Mononuclear cell (primary cell): ENCODE results near the gene NDUFS8. TPM values are rescaled to one million over a fixed set of nuclear protein-coding genes. Genes with fewer than 3 reads are reported as not detected.

Experiments
- H3K27me3 ChIP-seq: 2 replicates; pipeline ENCODE4 v1.6.0; 2011; ENCODE audit warnings: low read length, control low read depth; ENCODE audit not compliant: insufficient read depth
- H3K4me1 ChIP-seq: 2 replicates; pipeline ENCODE4 v1.5.1; 2011; ENCODE audit warnings: mild to moderate bottlenecking, low read length, control low read depth; ENCODE audit not compliant: insufficient read depth
- H3K4me3 ChIP-seq: 2 replicates; pipeline ENCODE4 v1.5.1; 2011; ENCODE audit warnings: mild to moderate bottlenecking, low read length, moderate library complexity
- H3K9me3 ChIP-seq: 2 replicates; pipeline ENCODE4 v1.5.1; 2011; ENCODE audit warnings: low read depth, mild to moderate bottlenecking, control low read depth, low read length
- total RNA-seq: library from RNA; depleted of rRNA; stranded (reverse); fragments of >200 nt; gene quantifications from one replicate; pipeline ENCODE4 v1.2.3, GENCODE V29; 2012

NDUFS8 gene
- total RNA-seq, 1 donor, result 22.1 TPM

DNA sequence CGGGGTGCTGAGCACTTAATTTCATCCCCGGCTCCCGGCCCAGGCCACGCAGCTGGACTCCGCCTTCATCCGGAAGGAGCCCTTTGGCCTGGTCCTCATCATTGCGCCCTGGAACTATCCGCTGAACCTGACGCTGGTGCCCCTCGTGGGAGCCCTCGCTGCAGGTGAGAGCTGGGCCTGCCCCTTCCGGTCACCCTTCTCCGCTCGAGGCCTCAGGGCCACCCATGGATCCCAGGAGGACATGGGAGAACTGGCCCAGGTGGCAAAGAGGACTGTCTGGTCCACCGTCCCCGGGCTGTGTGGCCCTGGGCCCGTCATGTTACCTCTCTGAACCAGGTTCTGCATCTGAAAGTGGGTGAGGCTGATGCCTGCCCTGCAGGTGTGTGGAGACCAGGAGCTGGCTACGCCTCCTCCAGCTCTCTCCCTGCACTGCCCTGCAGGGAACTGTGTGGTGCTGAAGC is 11.7 kb upstream of the NDUFS8 start:
- Histone ChIP-seq H3K9me3 (no peaks in the 10 kb centered on the region), H3K27me3 (no peaks in the 10 kb centered on the region)

DNA sequence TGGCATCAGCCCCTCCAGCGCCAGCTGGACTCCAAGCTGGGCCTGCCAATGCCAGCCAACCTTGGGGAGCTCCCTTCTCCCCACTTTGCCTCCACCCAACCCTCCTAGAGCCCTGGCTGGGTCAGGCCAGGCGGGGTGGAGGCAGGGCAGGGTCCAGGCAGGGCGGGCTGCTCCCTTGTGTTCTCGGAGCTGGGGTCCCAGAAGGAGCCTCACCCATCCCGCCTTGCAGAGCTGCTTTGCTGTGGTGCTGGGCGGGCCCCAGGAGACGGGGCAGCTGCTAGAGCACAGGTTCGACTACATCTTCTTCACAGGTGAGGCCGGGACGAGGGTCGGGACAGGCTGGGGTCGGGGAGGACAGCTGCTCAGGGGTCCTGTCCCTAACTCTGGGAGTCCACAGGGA is 11.0 kb upstream of the NDUFS8 start:
- no peaks in the 10 kb centered on the region for H3K27me3 ChIP-seq
- no peaks in the 10 kb centered on the region for H3K9me3 ChIP-seq
- H3K4me1 ChIP-seq, result peaks cover 1% of the 10 kb centered on the region
- no peak overlapping the region for H3K4me3 ChIP-seq

More for the DNA sequence above, 11.7 kb upstream of the NDUFS8 start:
- H3K4me1 ChIP-seq, result peaks cover 8% of the 10 kb centered on the region
- no peak overlapping the region for H3K4me3 ChIP-seq

- Histone ChIP-seq H3K4me1 (no peaks in the 10 kb centered on the region), H3K4me3 (no peak overlapping the region), H3K27me3 (no peaks in the 10 kb centered on the region), H3K9me3 (no peaks in the 10 kb centered on the region)
Measured at GRCh38 chr11:68020575-68020974, 9.9 kb upstream of the NDUFS8 start.

DNA sequence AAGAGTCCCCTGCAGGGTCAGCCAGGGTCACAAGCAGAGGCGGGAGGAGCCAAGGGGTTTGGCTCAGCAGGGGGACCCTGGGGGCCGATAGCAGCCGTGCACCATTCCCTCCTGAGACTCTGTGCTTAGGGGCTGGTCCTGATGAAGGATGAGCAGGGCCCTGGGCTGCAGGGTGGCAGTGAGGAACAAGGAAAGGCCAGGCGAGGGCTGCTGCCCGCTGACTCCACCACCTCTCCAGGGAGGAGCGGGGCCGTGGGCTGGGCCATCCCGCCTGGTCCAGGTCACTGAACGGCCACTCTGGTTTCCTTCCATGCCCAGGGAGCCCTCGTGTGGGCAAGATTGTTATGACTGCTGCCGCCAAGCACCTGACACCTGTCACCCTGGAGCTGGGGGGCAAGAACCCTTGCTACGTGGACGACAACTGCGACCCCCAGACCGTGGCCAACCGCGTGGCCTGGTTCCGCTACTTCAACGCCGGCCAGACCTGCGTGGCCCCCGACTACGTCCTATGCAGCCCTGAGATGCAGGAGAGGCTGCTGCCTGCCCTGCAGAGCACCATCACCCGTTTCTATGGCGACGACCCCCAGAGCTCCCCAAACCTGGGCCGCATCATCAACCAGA is 9.2 kb upstream of the NDUFS8 start:
- no peak overlapping the region for H3K4me3 ChIP-seq
- no peaks in the 10 kb centered on the region for H3K27me3 ChIP-seq
- H3K9me3 ChIP-seq, result no peaks in the 10 kb centered on the region
- no peaks in the 10 kb centered on the region for H3K4me1 ChIP-seq

DNA sequence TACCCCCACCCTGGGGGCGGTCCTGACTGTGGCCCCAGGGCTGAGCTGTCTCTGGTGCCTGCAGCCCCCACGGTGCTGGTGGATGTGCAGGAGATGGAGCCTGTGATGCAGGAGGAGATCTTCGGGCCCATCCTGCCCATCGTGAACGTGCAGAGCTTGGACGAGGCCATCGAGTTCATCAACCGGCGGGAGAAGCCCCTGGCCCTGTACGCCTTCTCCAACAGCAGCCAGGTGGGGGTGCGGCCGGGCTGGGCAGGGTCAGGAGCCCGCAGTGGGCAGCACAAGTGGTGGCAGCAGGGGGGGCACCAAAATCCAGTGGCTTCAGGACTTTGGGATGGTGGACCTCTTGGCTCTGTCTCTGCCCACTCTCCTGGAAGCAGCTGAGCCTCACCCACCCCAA is 8.0 kb upstream of the NDUFS8 start:
- H3K9me3 ChIP-seq, result no peaks in the 10 kb centered on the region
- H3K4me1 ChIP-seq, result no peaks in the 10 kb centered on the region
- H3K4me3 ChIP-seq, result no peak overlapping the region
- H3K27me3 ChIP-seq, result no peaks in the 10 kb centered on the region

DNA sequence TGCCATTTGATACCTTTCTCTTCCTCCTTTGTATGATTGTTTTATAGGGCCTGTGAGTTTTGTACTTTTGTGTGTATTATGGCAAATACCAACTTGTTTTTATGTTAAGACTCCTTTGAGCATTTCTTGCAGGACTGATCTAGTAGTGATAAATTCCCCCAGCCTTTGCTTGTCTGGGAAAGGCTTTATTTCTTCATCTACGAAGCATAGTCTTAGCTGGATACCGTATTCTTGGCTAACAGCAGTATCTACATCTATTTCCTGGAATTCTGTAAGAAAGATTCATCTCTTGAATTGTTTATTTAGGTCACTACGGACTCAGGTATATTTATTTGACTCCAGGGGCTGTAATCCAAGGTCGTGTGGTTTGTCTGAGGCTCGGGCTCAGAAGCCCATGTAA is 6.0 kb upstream of the NDUFS8 start:
- Histone ChIP-seq H3K4me1 (peaks cover 3% of the 10 kb centered on the region), H3K27me3 (no peaks in the 10 kb centered on the region), H3K4me3 (no peak overlapping the region), H3K9me3 (no peaks in the 10 kb centered on the region)

DNA sequence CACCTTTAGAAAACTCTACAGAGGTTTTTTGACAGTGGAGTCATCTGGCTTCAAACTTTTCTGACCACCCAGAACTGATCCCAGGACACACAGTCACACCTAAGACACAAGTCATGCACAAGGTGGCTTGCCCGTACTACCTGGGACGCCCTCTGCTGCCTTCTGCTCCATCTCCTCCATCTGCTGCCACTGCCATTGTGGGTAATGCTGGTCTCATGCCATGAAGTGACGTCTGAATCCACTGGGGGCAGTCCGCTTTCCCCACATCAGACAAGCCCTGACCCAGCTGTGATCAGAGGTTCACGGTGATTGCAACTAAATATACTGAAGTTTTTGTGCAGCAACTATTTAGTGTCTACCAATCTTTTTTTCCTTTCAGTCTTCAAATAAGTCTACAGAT is 5.4 kb upstream of the NDUFS8 start:
- Histone ChIP-seq H3K9me3 (no peaks in the 10 kb centered on the region), H3K4me1 (peaks cover 9% of the 10 kb centered on the region), H3K27me3 (no peaks in the 10 kb centered on the region), H3K4me3 (no peak overlapping the region)

DNA sequence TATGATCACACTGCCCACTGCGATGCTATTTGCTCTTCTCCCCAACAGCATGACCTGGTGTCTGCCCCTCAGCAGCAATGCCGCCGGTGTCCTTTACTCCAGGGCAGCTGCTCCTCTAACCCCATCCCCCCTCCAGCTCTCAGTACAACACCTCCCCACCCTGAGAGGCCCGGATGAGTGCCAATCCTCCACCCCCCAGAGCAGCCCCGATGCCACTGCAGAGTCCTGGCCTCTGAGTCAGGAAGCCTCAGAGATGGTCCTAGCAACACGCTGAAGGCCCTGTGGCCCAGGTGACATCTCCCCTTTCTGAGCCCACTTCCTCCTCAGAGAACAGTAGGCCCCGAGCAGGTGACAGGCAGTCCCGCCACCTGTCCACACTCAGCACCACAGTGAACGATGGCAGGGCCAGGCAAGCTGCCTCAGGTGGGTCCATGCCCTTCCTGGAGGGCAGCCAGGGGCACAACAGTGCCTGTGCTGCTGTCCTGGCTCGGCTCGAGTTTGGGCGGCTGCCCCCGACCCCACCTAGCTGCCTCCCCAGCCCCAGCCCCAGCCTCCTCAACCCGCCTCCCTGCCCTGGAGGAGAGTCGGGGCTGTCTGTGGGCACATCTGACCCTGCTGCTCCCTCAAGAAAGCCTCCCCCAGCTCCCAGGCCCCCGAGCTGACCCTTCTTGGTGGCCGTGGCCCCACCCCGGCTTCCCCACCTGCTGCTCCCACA is 3.9 kb upstream of the NDUFS8 start:
- H3K4me3 ChIP-seq, result no peak overlapping the region
- H3K27me3 ChIP-seq, result no peaks in the 10 kb centered on the region
- no peaks in the 10 kb centered on the region for H3K9me3 ChIP-seq
- peaks cover 17% of the 10 kb centered on the region for H3K4me1 ChIP-seq

DNA sequence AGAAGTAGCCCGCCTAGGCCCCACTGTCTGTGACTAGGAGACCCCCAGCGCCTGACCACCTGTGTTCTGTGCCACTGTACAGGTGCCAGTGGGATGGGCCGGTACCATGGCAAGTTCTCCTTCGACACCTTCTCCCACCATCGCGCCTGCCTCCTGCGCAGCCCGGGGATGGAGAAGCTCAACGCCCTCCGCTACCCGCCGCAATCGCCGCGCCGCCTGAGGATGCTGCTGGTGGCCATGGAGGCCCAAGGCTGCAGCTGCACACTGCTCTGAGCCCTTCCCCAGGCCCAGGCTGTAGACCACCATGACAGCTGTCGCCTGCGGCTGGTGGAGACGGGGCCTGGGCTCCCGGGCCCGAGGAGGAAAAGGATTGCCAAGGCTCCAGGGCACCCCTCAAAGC is 2.8 kb upstream of the NDUFS8 start:
- no peaks in the 10 kb centered on the region for H3K9me3 ChIP-seq
- peaks cover 24% of the 10 kb centered on the region for H3K4me1 ChIP-seq
- H3K27me3 ChIP-seq, result no peaks in the 10 kb centered on the region
- no peak overlapping the region for H3K4me3 ChIP-seq

GRCh38 chr11:68028802-68029545 is 1.5 kb upstream of the NDUFS8 start:
- Histone ChIP-seq H3K4me3 (no peak overlapping the region), H3K9me3 (no peaks in the 10 kb centered on the region), H3K27me3 (no peaks in the 10 kb centered on the region), H3K4me1 (peaks cover 24% of the 10 kb centered on the region)

DNA sequence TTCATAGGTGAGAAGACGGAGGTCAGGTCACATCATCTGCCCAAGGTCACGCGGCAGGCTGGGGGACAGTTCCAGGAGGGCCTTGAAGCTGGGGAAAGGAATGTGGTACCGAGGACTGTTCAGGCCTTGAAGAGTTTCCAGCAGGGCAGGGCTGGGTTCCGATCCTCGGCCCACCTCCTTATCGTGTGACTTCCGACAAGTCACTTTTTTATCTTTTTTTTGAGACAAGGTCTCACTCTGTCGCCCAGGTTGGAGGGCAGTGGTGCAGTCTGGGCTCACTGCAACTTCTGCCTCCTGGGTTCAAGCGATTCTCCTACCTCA is 623 bp downstream of the NDUFS8 start:
- Histone ChIP-seq H3K27me3 (no peaks in the 10 kb centered on the region), H3K4me1 (peaks cover 35% of the 10 kb centered on the region), H3K9me3 (no peaks in the 10 kb centered on the region), H3K4me3 (peak overlapping the region; percentile 75)

GRCh38 chr11:68032003-68032402 is 1.5 kb downstream of the NDUFS8 start:
- Histone ChIP-seq H3K4me3 (no peak overlapping the region), H3K27me3 (no peaks in the 10 kb centered on the region), H3K9me3 (no peaks in the 10 kb centered on the region), H3K4me1 (peaks cover 44% of the 10 kb centered on the region)

DNA sequence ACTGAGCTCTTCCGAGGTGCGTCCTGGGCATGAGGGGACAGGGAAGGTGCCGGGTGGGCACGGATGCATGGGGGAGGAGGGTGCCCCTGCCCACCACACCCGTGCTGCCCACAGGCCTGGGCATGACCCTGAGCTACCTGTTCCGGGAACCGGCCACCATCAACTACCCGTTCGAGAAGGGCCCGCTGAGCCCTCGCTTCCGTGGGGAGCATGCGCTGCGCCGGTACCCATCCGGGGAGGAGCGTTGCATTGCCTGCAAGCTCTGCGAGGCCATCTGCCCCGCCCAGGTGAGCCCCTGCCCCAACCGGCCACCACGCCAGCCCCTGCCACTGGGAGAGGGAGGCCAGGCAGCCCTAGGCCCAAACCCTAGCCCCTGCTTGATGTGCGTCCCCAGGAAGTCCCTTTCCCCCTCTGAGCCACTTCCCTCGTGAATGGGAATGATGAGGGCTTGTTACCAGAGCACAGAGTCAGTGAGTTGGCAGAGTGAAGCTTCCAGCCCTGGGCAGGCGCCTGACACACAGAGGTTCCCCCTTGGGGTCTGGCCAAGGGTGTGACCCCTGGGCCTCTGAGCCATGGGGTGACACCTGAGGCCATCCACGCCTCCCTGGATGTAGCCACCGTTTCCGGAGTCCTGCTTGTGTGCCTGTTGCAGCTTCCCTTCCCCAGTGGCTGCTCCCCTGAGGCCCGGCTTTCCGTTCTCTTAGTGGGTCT is 2.7 kb downstream of the NDUFS8 start:
- Histone ChIP-seq H3K4me3 (no peak overlapping the region), H3K27me3 (no peaks in the 10 kb centered on the region), H3K9me3 (no peaks in the 10 kb centered on the region), H3K4me1 (peaks cover 55% of the 10 kb centered on the region)

DNA sequence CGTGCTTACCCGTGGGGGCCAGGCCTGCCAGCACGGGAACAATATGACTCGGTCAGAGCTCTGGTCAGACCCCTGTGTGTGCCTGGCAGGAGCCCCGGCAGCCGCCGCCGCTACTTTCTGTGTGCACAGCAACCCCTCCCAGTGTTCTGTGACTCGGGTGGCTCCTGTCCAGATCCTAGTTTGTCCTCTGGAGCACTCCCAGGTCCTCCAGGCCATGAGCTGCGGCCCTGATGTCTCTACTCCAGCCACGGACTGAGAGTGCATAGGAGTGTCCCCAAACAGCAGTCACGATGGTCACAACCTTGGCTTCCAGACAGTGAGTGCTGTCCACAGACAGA is 3.2 kb downstream of the NDUFS8 start:
- peaks cover 61% of the 10 kb centered on the region for H3K4me1 ChIP-seq
- no peaks in the 10 kb centered on the region for H3K27me3 ChIP-seq
- no peak overlapping the region for H3K4me3 ChIP-seq
- H3K9me3 ChIP-seq, result no peaks in the 10 kb centered on the region

- Histone ChIP-seq H3K9me3 (no peaks in the 10 kb centered on the region), H3K4me1 (peaks cover 58% of the 10 kb centered on the region), H3K27me3 (no peaks in the 10 kb centered on the region), H3K4me3 (no peak overlapping the region)
Measured at GRCh38 chr11:68035266-68035876, 4.9 kb downstream of the NDUFS8 start.
